SK-N-SH (cell line): ENCODE data around the gene ARID1B. TPM values are rescaled to one million over a fixed set of nuclear protein-coding genes. Genes with fewer than 3 reads are reported as not detected.

Source experiments
- CTCF ChIA-PET: fragments of 300-600, 350-600 bp; formaldehyde crosslinking; extraction: SDS; loops from one replicate; lab custom pipeline; 2021; lab: Yijun Ruan, JAX
- POLR2A ChIA-PET: fragments of 350-600 bp; sonication (Branson Sonifier 250); formaldehyde crosslinking; extraction: SDS; loops from one replicate; lab custom pipeline; 2020; ENCODE audit warnings: antibody characterized with exemption, inconsistent platforms; lab: Yijun Ruan, JAX
- DNase-seq: peaks from one replicate; pipeline ENCODE4 v3.0.0; 2012
- H2AFZ ChIP-seq: fragments of 200-600 bp; sonication (generic); 2 replicates; pipeline ENCODE4 v1.8.1; 2016; ENCODE audit warnings: antibody characterized with exemption, mild to moderate bottlenecking, low read depth
- H3F3A ChIP-seq: fragments of 200-600 bp; sonication (generic); replicated peaks from 2 replicates; pipeline ENCODE3; 2016; ENCODE audit warnings: antibody characterized with exemption, mild to moderate bottlenecking; ENCODE audit not compliant: insufficient read depth
- H3K27ac ChIP-seq, 2 experiments: fragments of 200-500 bp in 1 of 2; fragments of 200-600 bp in 1 of 2; sonication (Bioruptor generic) in 1 of 2; sonication (generic), shearing (Covaris generic) in 1 of 2; 2 replicates each; pipeline versions ENCODE4 v1.5.1 to v1.6.1; 2014 to 2016; ENCODE audit warnings: low read depth in 2 of 2, inconsistent platforms in 1 of 2, low read length in 1 of 2, mild to moderate bottlenecking in 1 of 2, mixed read lengths in 1 of 2
- H3K27me3 ChIP-seq: fragments of 200-600 bp; sonication (generic), shearing (Covaris generic); 2 replicates; pipeline ENCODE4 v1.6.1; 2016; ENCODE audit warnings: mixed run types; ENCODE audit not compliant: insufficient read depth
- H3K36me3 ChIP-seq, 2 experiments: fragments of 200-500 bp in 1 of 2; fragments of 200-600 bp in 1 of 2; sonication (Bioruptor generic) in 1 of 2; sonication (generic) in 1 of 2; replicated peaks in 1 of 2; 2 replicates each; pipeline versions ENCODE3 to v1.5.1; 2014 to 2016; ENCODE audit warnings: low read length in 1 of 2, mild to moderate bottlenecking in 1 of 2; ENCODE audit not compliant: insufficient read depth in 2 of 2, control insufficient read depth in 1 of 2
- H3K4me1 ChIP-seq, 2 experiments: fragments of 200-500 bp in 1 of 2; fragments of 200-600 bp in 1 of 2; sonication (Bioruptor generic) in 1 of 2; sonication (generic), shearing (Covaris generic) in 1 of 2; 2 replicates each; pipeline versions ENCODE4 v1.5.1 to v1.6.1; 2014 to 2016; ENCODE audit warnings: low read depth in 1 of 2, low read length in 1 of 2, mixed run types in 1 of 2; ENCODE audit not compliant: insufficient read depth in 2 of 2, control insufficient read depth in 1 of 2
- H3K4me2 ChIP-seq: fragments of 200-600 bp; sonication (generic), shearing (Covaris generic); 2 replicates; pipeline ENCODE4 v1.6.1; 2017; ENCODE audit warnings: mixed run types
- H3K4me3 ChIP-seq, 2 experiments: fragments of 200-500 bp in 1 of 2; fragments of 200-600 bp in 1 of 2; sonication (Bioruptor generic) in 1 of 2; sonication (generic), shearing (Covaris generic) in 1 of 2; 2 replicates each; pipeline versions ENCODE4 v1.5.1 to v1.8.1; 2014 to 2016; ENCODE audit warnings: low read depth in 2 of 2, inconsistent platforms in 1 of 2, low read length in 1 of 2, mild to moderate bottlenecking in 1 of 2, mixed read lengths in 1 of 2, moderate library complexity in 1 of 2
- H3K79me2 ChIP-seq: fragments of 200-600 bp; sonication (generic); 2 replicates; pipeline ENCODE4 v1.8.1; 2017; ENCODE audit warnings: mild to moderate bottlenecking; ENCODE audit not compliant: insufficient read depth
- H3K9ac ChIP-seq: fragments of 200-600 bp; sonication (generic); 2 replicates; pipeline ENCODE4 v1.6.1; 2017; ENCODE audit warnings: mixed run types
- H3K9me2 ChIP-seq: fragments of 200-600 bp; sonication (generic); 2 replicates; pipeline ENCODE4 v1.6.1; 2017; ENCODE audit warnings: mixed run types
- H3K9me3 ChIP-seq: fragments of 200-600 bp; sonication (generic); 2 replicates; pipeline ENCODE4 v1.6.1; 2017; ENCODE audit warnings: mixed run types, mild to moderate bottlenecking, moderate library complexity
- H4K20me1 ChIP-seq: fragments of 200-600 bp; sonication (generic); 2 replicates; pipeline ENCODE4 v1.6.1; 2017; ENCODE audit warnings: mild to moderate bottlenecking, mixed run types; ENCODE audit not compliant: insufficient read depth
- EZH2phosphoT487 ChIP-seq: fragments of 200-600 bp; sonication (generic); IDR thresholded peaks from 2 replicates; pipeline ENCODE4 v1.6.1; 2017; ENCODE audit warnings: low read depth, mixed run types, mild to moderate bottlenecking, antibody characterized with exemption, moderate library complexity, borderline replicate concordance
- FOXM1 ChIP-seq: IDR thresholded peaks from 2 replicates; pipeline ENCODE4 v1.4.0; 2012; ENCODE audit warnings: low read depth, mild to moderate bottlenecking
- GABPA ChIP-seq: IDR thresholded peaks from 2 replicates; pipeline ENCODE4 v1.4.0; 2012; ENCODE audit warnings: low read depth, mild to moderate bottlenecking
- IRF3 ChIP-seq: fragments of 150-350 bp; IDR thresholded peaks from 2 replicates; pipeline ENCODE4 v1.6.1; 2016; ENCODE audit warnings: mild to moderate bottlenecking, low read depth, low read length
- MAX ChIP-seq: IDR thresholded peaks from 2 replicates; pipeline ENCODE4 v1.4.0; 2012; ENCODE audit warnings: low read depth
- MEF2A ChIP-seq: IDR thresholded peaks from 2 replicates; pipeline ENCODE4 v1.4.0; 2012; ENCODE audit warnings: low read depth, borderline replicate concordance
- MXI1 ChIP-seq: IDR thresholded peaks from 2 replicates; pipeline ENCODE4 v1.6.1; 2012; ENCODE audit warnings: mild to moderate bottlenecking, low read depth, low read length, improper control_type of control experiment
- NFIC ChIP-seq: IDR thresholded peaks from 2 replicates; pipeline ENCODE4 v1.4.0; 2012; ENCODE audit warnings: borderline replicate concordance
- RAD21 ChIP-seq: IDR thresholded peaks from 2 replicates; pipeline ENCODE4 v1.6.1; 2012; ENCODE audit warnings: mild to moderate bottlenecking, low read length
- RCOR1 ChIP-seq: fragments of 150-350 bp; IDR thresholded peaks from 2 replicates; pipeline ENCODE4 v1.6.1; 2017; ENCODE audit warnings: antibody characterized with exemption, low read length
- REST ChIP-seq: IDR thresholded peaks from 2 replicates; pipeline ENCODE4 v1.6.1; 2012; ENCODE audit warnings: mild to moderate bottlenecking, low read depth, low read length, moderate library complexity
- SIN3A ChIP-seq: IDR thresholded peaks from 2 replicates; pipeline ENCODE4 v1.6.1; 2012; ENCODE audit warnings: low read depth, mild to moderate bottlenecking, low read length, moderate library complexity, borderline replicate concordance
- USF2 ChIP-seq: fragments of 150-350 bp; IDR thresholded peaks from 2 replicates; pipeline ENCODE4 v1.6.1; 2017; ENCODE audit warnings: antibody characterized with exemption, low read length, low read depth, borderline replicate concordance
- WGBS: methylation state at CpG from one replicate; pipeline ENCODE4 v1.1.6; 2017; ENCODE audit warnings: low lambda C conversion rate; 5-methylcytosine and 5-hydroxymethylcytosine counted together
- polyA plus RNA-seq, 3 experiments: library from polyadenylated mRNA; depleted of rRNA; stranded (reverse); fragments of >200 nt; gene quantifications; 2 replicates each; pipeline ENCODE4 v1.2.3, GENCODE V29; 2012

ARID1B gene
- polyA plus RNA-seq, 1 of the 3 experiments (the other 2 are of a cell fraction), result 13.6 TPM

DNA sequence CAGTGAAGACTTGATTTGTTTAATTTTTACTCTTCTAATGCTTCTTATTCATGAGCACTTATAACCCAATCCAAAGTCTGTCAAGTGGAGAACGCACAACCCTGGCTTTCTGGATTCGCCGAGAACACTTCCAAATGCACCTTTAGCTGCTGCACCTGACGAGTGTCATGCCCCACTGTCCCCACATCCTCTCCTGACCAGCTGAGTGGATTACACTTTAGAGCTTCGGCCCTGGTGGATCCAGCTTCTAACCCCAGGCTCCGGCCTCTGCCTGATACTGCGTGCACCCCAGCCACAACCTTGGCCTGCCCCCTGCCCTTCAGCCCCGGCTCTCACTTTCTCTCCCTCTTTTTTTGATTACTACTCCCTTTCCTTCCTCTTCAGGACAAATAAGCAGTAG, 287.3 kb downstream of the ARID1B start (continued):
- TF ChIP-seq MAX, result no peak
- no peak for TF ChIP-seq NFIC
- TF ChIP-seq USF2, result no peak
- TF ChIP-seq SIN3A, result no peak
- no peak for TF ChIP-seq RAD21
- TF ChIP-seq RCOR1, result no peak

GRCh38 chr6:157065366-157065765, 288.2 kb downstream of the ARID1B start:
- POLR2A ChIA-PET, result no interaction called here
- Histone ChIP-seq H3K27me3 (no peaks in the 10 kb centered on the region), H3K4me2 (no peak overlapping the region), H3K9me2 (no peaks in the 10 kb centered on the region), H3K9ac (no peak overlapping the region), H3K79me2 (peaks cover 49% of the 10 kb centered on the region), H3K36me3 (no peaks in the 10 kb centered on the region), H3K4me1 (peaks cover 10 to 17% of the 10 kb centered on the region in 2 experiments; a peak in 3 of 4 replicates), H4K20me1 (peaks cover 29% of the 10 kb centered on the region), H3K9me3 (no peaks in the 10 kb centered on the region), H3K27ac (no peak overlapping the region), H3F3A (peaks cover 8% of the 10 kb centered on the region), H2AFZ (no peak overlapping the region), H3K4me3 (no peak overlapping the region)
- DNase-seq, result no peak
- CTCF ChIA-PET, result no interaction called here
- TF ChIP-seq MEF2A, result no peak
- TF ChIP-seq MXI1, result no peak
- no peak for TF ChIP-seq GABPA
- no peak for TF ChIP-seq IRF3
- no peak for TF ChIP-seq REST
- TF ChIP-seq EZH2phosphoT487, result no peak
- TF ChIP-seq FOXM1, result no peak
- 96% methylated on average over 5 of the region's 5 CpGs for WGBS
